Cardiac septum (tissue), 1 donor: ENCODE data around the gene ACTN3. TPM values are rescaled to one million over a fixed set of nuclear protein-coding genes. Genes with fewer than 3 reads are reported as not detected.
A peak's percentile ranks its signal among the peaks of the same experiment; 100 is the strongest.
"Not testable (repeated sequence)": the region's sequence is repeated elsewhere in the genome, so short reads cannot be mapped to it uniquely, and the experiment has no call there.

Source experiments
- DNase-seq: peaks from one replicate; pipeline ENCODE4 v3.0.0-alpha.2; 2020; ENCODE audit warnings: low spot score
- intact Hi-C: fragments of 100-400 bp; cut with DNase I; formaldehyde crosslinking; loops from one replicate; pipeline ENCODE4 v1.14.0; 2022
- total RNA-seq: library from RNA; stranded (reverse); fragmentation: NEBNext Ultra II Directional; extraction: Animal tissue kit (Norgen Biotek cat#: 25700); gene quantifications from one replicate; pipeline ENCODE4 v1.2.1, GENCODE V29; 2021
- donor health status: DM: no; HTN: no; CAD: no.

Gene ACTN3
- total RNA-seq, 1 donor from 2014 or later: 0.11 TPM

DNA sequence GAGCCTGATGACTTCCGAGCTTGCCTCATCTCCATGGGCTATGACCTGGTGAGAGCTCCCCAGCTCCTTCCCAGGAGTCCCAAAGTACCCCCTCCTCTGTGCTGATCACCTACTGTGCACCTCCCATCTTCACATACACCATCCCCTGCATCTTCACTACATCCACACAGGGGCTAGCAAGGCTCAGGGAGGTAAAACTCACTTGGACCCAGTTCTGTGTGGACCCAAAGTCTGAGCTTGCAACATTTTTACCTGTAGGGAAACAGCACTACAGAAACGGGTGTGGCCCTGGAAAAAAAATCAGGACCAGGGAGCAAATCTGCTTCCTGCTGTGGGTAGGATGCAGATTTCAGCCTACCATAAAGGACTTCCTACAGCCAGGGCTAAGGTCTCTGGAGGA is 15.6 kb downstream of the ACTN3 start:
- DNase-seq: no peak
- intact Hi-C loops: no loop called here

DNA sequence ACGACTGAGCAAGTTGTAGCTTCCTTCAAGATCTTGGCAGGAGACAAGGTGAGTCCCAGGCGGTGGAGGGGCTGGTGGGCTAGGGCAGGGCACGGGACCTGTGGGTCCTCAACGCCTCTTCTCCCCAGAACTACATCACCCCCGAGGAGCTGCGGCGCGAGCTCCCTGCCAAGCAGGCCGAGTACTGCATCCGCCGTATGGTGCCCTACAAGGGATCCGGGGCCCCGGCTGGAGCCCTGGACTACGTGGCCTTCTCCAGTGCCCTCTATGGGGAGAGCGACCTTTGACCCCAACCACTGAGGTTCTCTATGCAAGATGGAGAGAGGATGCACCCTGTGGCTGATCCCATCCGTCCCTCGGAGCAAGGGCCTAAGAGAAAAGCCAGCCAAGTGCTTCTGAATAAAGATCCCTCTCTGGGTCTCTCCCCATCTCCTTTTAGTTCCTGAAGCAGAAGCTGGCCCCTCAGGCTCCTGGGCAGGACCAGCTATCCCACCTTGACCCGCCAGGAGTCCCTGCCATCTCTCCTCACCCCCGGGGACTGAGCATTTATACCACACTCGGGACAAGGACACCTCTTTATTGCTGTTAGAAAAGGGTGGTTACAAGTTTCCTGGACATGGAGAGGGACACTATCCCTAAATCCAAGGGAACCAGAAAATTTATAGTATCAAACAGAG is 16.3 kb downstream of the ACTN3 start:
- intact Hi-C loops: no loop called here

DNA sequence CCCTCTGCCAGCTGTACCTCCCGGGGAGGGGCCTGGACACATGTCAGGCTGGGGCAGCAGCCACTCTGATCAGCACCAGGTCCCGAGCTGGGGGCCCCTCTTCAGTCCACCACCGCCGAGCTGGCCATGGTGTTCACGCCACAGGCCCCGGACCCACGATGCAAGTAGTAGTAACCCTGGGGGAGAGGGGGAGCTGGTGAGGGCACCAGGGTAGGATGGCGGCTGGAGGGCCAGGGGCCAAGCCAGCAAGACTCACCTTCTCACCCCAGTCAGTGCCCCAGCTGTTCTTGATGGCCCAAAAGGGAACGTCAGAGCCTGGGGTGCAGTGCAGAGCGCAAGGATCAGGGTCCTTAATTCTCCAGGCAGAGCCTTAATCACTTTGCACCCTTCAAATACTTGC is 17.1 kb downstream of the ACTN3 start:
- intact Hi-C loops: no loop called here
- DNase-seq: no peak

More for the DNA sequence above, 16.3 kb downstream of the ACTN3 start:
- DNase-seq: no peak

DNA sequence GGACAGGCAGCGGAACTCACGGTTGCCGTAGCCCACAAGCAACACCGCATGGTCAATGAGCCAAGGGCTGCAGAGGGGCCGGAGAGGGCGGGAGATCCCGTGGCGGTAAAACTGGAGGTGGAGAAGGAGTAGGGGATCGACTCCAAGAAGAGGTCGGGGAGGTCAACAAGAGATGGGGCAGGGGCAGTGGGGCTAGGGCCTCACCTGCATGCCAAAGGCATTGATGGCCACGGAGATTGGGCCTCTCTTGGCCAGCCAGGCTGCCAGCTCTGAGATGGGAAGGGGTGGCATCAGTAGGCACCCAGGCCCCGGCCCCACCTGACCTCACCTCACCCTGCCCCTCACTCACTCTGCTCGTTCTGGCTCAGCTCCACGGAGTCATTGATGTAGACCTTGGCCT is 17.8 kb downstream of the ACTN3 start:
- DNase-seq: no peak
- intact Hi-C loops: no loop called here

DNA sequence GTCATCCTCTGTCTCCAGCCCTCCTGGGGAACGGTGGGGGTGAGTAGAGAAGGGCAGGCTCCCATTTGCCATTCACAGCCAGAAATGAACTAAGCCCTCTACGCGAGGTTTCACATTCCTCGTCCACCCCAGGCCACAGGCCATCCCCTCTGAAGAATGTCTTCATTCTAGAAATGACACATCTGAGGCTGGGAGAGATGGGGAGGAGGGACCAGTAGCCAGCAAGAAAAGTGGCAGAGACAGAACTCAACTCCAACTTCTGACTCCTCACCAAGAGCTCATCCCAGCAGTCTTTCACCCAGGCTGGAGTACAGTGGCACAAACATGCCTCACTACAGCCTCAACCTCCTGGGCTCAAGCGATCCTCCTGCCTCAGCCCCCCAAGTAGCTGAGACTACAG is 18.3 kb downstream of the ACTN3 start:
- intact Hi-C loops: no loop called here
- DNase-seq: no peak

DNA sequence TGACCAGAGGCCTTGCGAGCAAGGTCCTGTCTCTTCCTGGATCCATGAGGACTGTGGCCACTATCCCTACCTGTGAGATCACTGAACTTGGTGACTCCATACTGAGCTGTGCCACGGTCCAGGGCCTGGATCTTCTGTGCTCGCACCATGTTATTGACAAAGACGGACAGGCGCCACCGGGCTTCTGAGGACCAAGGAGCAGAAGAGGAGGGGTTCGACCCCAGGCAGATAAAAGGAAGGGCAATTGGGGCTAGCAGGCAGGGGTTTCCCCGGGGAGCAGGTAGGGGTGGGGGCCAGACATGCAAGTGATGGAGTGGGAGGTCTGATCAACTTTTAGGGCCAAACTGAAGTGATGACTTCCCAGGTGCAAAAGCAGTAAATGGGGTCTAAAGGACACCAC is 19.5 kb downstream of the ACTN3 start:
- intact Hi-C loops: no loop called here

DNA sequence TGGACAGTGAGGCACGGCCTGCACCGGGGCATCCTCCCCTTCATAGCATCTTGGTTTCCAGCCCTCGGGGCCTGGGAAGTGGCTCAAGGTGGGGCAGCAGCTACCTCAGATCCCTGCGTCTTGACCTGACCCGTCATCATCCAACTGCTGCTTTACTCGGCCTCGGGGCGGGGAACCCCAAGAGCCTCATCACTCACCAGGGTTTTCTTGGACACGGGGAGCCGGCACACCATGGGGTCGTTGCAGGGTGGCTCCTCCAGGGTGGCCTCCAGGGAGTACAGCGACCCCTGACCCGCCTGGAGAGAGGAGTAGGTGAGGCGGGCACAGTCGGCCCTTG is 21.1 kb downstream of the ACTN3 start:
- no peak for DNase-seq
- intact Hi-C loops: no loop called here

More for the DNA sequence above, 19.5 kb downstream of the ACTN3 start:
- no peak for DNase-seq

DNA sequence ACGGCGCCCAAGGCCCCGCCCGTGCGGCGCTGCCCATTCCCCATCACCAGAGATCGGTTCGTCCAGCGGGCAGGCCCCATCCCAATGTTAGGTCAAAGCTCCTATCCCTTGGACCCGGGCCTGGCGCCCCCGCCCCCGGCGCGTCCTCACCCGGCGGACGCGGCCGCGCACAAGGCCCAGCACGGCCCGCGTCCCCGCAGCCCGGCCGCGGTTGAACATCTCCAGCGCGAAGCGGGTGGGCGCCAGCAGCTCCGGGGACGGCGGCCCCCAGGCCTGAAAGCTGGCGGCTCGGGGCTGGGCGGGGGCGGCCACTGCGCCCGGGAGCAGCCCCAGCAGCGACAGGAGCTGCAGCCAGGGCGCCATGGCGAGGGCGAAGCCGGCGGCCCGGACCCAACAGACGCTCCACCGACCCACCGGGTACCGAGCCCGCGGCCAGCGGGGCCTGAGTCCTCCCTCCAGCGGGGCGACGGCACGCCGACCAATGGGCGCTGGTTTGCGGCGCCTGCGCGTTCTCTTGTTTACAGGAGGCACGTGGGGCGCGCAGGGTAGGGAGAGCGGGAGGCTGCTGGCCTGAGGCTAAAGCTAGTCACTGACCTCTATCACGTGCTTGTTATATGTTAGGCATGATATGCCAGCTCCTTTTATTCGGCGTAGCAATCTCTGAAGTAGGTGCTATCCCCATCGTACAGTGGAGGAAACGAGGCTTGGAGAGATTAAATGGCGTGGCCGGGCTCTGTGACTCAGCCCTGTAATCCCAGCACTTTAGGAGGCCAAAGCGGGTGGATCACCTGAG is 21.6 kb downstream of the ACTN3 start, which contains the start of gene CTSF:
CTSF (minus strand) TSS at position 483 of the 793 bp plus-strand sequence; CDS start at position 363, 120 bp downstream.
- peak; percentile 89 for DNase-seq
- intact Hi-C loops: no loop called here

DNA sequence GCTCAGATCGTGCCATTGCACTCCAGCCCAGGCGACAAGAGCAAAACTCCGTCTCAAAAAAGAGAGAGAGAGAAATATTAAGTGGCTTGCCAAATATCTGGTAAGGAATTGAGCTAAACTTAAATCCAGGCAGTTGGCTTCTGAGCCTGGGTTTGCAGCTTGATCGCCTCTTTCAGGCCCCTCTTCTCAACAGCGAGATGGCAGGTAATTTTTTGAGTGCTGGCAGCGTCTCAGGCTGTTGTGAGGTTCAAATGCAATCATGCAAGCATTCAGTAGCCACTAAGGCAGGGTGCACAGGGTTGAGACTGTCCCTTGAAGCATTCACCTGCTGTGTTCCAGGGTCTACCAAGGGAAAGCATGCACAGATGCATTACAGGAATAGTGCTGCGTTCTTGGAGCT is 22.4 kb downstream of the ACTN3 start:
- intact Hi-C loops: no loop called here
- no peak for DNase-seq

DNA sequence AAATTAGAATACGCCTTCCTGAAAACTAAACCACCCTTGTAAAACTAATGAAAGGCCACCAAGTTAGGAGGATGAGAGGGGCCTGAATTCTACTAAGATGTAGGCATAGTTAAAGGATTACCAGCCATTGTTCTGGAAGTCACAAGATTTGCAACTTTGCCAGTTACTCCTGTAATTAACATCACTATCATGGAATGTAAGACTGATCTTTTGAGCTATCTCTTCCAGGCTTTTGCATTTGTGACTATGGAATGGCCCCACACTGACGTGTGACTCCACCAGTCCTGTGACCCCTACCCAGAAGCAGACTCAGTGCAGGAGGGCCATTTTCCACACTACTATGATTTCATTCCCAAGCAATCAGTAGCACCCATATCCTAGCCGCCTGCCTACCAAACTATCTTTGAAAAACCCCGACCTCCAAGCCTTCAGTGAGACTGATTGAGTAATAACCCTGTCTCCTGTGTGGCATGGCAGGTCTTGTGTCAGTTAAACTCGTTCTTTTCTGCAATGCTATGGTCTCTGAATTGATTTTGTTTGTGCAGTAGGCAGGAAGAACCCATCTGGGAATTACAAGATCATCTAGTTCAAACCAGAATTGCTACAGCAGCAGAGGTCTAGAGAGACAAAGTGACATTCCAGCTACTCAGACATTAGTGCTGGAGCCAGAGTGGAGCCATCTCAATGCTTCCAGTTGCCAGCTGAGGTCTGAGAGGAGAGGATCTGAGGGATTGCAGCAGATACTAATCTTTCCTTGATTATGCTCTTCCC is 23.6 kb downstream of the ACTN3 start:
- intact Hi-C loops: loop anchor here (10.0 kb wide), 1 partner anchor 265 kb away; no protein-coding TSS in a partner anchor
- no peak for DNase-seq

DNA sequence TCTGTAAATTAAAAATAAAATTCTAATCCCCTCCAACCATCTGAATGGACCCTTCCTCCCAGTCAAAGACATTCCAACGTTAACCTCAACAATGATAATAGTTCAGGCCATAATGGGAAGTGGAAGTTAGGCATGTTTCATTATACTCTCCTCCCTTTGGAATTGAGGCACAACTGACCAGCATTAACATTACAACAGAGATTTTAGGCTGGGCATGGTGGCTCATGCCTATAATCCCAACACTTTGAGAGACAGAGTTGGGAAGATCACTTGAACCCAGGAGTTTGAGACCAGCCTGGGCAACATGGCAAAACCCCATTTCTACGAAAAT is 24.1 kb downstream of the ACTN3 start:
- intact Hi-C loops: loop anchor here (10.0 kb wide), 1 partner anchor 264 kb away; no protein-coding TSS in a partner anchor
- DNase-seq: no peak

DNA sequence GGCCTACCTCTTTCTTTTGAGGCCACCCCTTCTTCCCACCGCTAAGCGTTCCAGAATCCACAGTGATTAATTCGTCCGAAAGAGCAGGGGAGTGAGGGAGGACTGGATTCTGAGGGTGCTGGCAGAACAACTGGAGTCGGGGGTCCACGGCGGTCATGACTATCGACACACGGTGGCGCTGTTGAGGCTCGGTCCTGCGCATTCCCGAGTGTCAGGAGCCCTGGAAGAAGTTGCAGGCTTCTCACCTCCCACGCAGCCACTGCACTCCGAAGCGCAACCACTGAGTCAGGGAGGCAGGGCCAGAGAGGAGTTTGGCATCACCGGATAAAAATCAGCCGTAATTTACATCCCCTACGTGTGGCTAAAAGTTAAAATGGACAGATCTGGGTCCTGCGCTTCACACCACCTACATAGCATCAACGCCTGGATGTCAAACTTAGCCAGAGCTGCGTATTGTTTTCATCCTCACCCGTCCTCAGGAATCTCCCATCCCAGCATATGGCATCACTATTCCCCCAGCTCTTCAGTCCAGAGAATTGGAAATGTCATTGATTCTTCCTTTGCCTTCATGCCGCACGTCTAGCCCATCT is 32.4 kb downstream of the ACTN3 start:
- intact Hi-C loops: loop anchor here (1.0 to 10.0 kb wide), 2 partner anchors 99 to 256 kb away; no protein-coding TSS in a partner anchor
- peak; percentile 87 for DNase-seq

DNA sequence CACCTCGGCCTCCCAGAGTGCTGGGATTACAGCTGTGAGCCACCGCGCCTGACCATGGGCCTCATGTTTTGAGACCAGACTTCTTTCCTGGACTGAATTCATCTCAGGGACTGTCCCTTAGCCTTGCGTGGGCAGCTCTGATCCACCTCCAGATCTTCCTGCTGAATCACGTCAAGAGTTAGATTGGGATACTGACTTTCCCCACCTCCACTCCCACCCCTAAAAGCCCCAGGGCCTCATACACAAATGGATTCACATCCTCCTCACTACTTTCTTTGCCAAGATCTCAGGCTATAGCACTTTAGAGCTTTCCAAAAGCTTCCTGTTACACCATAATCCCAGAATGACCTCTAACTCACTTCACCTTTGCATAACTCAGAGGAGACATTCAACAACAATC is 34.1 kb downstream of the ACTN3 start:
- DNase-seq: no peak
- intact Hi-C loops: no loop called here

DNA sequence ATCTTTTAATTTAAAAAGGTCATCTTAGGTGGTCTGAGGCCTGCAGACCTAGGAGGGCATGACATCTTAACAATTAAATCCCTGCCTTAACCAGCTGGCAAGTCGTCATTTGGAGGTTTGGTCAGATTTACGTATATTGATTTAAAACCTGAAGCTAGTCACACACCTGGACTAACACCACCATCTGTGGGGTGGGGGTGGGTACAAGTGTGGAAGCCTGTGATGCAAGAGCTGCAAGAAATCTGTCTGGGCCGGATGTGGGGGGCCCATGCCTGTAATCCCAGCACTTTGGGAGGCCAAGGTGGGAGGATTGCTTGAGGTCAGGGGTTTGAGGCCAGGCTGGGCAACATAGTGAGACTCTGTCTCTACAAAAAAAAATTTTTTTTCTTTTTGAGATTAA is 34.6 kb downstream of the ACTN3 start:
- DNase-seq: no peak
- intact Hi-C loops: no loop called here

DNA sequence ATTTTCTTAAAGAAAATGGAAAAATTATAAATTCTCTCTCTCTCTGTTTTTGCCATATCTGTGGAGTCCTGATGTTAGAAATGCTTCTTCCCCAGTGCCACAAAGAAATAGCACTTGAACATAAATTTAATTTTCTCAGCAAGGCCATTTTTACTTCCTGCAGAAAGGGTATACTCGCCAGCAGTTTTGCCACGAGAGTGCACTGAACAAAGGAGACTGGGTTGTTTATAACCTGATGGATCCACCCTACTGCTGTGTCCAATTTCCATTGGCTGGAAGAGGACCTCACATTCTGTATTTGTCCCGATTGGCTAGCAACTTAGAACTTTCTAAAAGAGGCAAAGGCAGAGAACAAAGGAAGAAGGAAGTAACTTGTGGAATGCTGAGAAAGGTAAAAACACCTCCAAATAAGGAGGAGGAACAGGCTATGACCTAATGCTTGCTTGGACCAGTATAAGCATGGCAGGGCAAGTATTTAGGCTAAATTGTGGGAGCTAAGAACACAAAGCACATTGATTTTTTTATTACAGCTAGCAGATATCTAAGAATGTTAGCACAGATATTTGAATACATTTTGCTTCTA is 36.0 kb downstream of the ACTN3 start:
- intact Hi-C loops, DNase-seq: not testable (repeated sequence)

DNA sequence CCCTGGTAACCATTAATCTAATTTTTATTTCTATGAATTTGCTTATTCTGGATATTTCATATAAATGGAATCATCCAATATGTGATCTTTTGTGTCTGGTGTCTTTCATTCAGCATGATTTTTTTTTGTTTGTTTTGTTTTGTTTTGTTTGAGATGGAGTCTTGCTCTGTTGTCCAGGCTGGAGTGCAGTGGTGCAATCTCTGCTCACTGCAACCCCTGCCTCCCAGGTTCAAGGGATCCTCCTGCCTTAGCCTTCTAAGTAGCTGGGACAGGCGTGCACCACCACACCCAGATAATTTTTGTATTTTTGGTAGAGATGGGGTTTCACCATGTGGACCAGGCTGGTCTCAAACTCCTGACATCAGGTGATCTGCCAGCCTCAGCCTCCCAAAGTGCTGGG is 38.7 kb downstream of the ACTN3 start:
- DNase-seq, intact Hi-C loops: not testable (repeated sequence)

DNA sequence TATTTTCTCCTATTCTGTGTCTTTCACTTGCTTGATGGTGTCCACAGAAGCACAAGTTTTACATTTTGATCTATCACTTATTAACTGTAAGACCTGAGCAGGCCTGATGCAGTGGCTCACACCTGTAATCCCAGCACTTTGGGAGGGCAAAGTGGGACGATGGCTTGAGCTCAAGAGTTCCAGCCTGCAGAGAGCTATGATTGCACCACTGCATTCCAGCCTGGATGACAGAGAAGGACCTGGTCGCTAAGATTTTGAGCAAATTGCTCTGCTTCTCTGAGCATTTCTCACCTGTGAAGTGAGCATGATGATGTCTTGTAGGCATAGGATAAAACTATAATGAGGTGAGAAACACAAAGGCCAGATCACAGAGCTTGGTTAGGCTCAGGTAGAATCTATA is 39.4 kb downstream of the ACTN3 start:
- intact Hi-C loops: no loop called here
- DNase-seq: no peak

DNA sequence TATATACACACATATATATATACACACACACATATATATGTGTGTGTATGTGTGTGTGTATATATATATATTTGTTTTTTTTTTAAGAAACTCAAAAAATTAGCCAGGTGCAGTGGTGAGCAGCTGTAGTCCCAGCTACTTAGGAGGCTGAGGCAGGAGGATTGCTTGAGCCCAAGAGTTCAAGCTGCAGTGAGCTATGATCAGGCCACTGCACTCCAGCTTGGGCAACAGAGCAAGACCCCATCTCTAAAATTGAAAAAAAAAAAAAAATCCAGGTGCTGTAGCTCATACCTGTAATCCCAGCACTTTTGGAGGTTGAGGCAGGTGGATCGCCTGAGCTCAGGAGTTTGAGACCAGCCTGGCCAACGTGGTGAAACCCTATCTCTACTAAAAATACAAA is 42.6 kb downstream of the ACTN3 start:
- intact Hi-C loops: not testable (repeated sequence)

DNA sequence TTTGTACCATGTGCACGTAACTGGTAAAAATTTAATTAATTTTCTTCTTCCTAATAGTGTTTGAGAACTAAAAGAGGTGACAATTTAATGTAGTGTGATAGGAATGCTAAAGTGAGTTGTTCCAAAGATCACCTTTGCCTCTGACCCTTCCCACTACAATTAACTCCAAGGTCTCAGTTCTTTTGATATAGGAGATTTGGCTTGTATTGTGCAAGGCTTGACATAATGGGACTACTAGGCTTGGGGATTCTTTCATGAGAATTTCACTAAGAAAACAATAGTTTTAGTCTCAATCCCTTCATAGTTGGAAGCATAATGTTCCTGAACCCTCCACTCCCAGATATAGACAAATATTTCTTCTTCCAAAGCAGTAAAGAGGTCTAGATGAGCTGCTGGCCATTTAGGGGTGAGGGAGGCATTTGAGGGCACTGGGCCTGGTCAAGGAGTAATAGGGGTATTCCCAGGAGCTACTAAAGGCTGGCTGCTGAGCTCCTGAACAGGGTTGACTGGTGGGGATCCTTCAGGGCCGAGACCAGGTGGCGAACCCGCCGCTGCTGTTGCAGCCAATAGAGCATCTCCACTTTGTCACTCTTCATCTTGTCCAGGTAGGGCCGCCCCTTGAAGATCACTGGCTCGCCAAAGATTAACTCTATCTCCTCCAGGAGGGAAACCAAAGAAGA is 43.4 kb downstream of the ACTN3 start:
- DNase-seq: no peak
- intact Hi-C loops: loop anchor here (5.0 kb wide), 1 partner anchor 87 kb away; the partner anchor contains the start of gene RBM4B

More for the DNA sequence above, 42.6 kb downstream of the ACTN3 start:
- not testable (repeated sequence) for DNase-seq
